ENCODE measurements around the gene KCNQ5.

The KCNQ5 gene

DNA sequence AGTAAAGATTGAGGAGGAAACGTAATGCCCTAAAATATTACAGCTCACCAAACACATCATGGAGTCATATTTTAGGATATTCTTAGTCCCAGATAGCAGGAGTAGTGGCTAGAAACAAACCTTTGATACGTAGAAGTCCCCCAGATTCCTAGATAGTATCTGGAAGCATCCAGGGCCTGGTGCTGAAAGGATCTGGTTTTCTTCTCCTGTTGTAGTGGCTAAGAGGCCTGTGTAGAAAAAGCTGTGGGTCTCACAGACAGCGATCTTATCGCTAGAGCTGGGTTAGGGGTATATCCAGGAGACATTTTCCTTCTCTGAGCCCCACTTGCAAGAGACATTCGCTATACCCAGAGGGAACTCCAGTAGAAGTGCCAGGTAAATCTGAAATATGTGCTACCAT is 139.9 kb downstream of the KCNQ5 start:
- TF ChIP-seq ZNF785 (tag by site-specific recombination; IDR thresholded peaks at IDR 0.05) (no peak), TCF7L2 (IDR thresholded peaks at IDR 0.05; ENCODE audit: borderline replicate concordance, low read depth, low read length) (no peak), ZBTB48 (tag by site-specific recombination; IDR thresholded peaks at IDR 0.05) (no peak), ZNF610 (tag by site-specific recombination; IDR thresholded peaks at IDR 0.05; ENCODE audit: borderline replicate concordance) (no peak), FEZF1 (tag by site-specific recombination; IDR thresholded peaks at IDR 0.05) (no peak), ZNF114 (tag by site-specific recombination; IDR thresholded peaks at IDR 0.05) (no peak), ZNF23 (tag by site-specific recombination; IDR thresholded peaks at IDR 0.05; ENCODE audit: borderline replicate concordance) (no peak), GLIS1 (tag by site-specific recombination; IDR thresholded peaks at IDR 0.05) (no peak)
- TF ChIP-seq, protein P1, sequence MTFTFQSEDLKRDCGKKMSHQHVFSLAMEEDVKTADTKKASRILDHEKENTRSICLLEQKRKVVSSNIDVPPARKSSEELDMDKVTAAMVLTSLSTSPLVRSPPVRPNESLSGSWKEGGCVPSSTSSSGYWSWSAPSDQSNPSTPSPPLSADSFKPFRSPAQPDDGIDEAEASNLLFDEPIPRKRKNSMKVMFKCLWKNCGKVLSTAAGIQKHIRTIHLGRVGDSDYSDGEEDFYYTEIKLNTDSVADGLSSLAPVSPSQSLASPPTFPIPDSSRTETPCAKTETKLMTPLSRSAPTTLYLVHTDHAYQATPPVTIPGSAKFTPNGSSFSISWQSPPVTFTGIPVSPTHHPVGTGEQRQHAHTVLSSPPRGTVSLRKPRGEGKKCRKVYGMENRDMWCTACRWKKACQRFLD (tag by site-specific recombination; IDR thresholded peaks at IDR 0.05), result no peak
- TF ChIP-seq, protein P2, sequence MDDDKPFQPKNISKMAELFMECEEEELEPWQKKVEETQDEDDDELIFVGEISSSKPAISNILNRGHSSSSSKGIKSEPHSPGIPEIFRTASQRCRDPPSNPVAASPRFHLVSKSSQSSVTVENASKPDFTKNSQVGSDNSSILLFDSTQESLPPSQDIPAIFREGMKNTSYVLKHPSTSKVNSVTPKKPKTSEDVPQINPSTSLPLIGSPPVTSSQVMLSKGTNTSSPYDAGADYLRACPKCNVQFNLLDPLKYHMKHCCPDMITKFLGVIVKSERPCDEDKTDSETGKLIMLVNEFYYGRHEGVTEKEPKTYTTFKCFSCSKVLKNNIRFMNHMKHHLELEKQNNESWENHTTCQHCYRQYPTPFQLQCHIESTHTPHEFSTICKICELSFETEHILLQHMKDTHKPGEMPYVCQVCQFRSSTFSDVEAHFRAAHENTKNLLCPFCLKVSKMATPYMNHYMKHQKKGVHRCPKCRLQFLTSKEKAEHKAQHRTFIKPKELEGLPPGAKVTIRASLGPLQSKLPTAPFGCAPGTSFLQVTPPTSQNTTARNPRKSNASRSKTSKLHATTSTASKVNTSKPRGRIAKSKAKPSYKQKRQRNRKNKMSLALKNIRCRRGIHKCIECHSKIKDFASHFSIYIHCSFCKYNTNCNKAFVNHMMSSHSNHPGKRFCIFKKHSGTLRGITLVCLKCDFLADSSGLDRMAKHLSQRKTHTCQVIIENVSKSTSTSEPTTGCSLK (tag by site-specific recombination; IDR thresholded peaks at IDR 0.05), result no peak
- TF ChIP-seq, protein P3, sequence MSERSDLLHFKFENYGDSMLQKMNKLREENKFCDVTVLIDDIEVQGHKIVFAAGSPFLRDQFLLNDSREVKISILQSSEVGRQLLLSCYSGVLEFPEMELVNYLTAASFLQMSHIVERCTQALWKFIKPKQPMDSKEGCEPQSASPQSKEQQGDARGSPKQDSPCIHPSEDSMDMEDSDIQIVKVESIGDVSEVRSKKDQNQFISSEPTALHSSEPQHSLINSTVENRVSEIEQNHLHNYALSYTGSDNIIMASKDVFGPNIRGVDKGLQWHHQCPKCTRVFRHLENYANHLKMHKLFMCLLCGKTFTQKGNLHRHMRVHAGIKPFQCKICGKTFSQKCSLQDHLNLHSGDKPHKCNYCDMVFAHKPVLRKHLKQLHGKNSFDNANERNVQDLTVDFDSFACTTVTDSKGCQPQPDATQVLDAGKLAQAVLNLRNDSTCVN (tag by site-specific recombination; optimal IDR thresholded peaks at IDR 0.05), result no peak
- TF ChIP-seq, protein P4, sequence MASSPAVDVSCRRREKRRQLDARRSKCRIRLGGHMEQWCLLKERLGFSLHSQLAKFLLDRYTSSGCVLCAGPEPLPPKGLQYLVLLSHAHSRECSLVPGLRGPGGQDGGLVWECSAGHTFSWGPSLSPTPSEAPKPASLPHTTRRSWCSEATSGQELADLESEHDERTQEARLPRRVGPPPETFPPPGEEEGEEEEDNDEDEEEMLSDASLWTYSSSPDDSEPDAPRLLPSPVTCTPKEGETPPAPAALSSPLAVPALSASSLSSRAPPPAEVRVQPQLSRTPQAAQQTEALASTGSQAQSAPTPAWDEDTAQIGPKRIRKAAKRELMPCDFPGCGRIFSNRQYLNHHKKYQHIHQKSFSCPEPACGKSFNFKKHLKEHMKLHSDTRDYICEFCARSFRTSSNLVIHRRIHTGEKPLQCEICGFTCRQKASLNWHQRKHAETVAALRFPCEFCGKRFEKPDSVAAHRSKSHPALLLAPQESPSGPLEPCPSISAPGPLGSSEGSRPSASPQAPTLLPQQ (tag by site-specific recombination; IDR thresholded peaks at IDR 0.05), result no peak
- Histone ChIP-seq H3K4me1 (ENCODE audit: control insufficient read depth, insufficient read depth, low read length) (peaks cover 8% of the 10 kb centered on the region; the same call in 1 of the 2 replicates), H3K4me3 (ENCODE audit: low read depth, low read length) (no peak overlapping the region), H3K36me3 (ENCODE audit: control insufficient read depth in 2 of 2, insufficient read depth in 1 of 2, low read length in 2 of 2) (no peaks in the 10 kb centered on the region), H3K9me3 (ENCODE audit: control insufficient read depth, insufficient read depth, low read depth, low read length) (no peaks in the 10 kb centered on the region), H3K27ac (ENCODE audit: extremely low read depth, low read depth, low read length) (no peak overlapping the region)
- ChIA-PET CTCF (no interaction called here), POLR2A (no interaction called here)

DNA sequence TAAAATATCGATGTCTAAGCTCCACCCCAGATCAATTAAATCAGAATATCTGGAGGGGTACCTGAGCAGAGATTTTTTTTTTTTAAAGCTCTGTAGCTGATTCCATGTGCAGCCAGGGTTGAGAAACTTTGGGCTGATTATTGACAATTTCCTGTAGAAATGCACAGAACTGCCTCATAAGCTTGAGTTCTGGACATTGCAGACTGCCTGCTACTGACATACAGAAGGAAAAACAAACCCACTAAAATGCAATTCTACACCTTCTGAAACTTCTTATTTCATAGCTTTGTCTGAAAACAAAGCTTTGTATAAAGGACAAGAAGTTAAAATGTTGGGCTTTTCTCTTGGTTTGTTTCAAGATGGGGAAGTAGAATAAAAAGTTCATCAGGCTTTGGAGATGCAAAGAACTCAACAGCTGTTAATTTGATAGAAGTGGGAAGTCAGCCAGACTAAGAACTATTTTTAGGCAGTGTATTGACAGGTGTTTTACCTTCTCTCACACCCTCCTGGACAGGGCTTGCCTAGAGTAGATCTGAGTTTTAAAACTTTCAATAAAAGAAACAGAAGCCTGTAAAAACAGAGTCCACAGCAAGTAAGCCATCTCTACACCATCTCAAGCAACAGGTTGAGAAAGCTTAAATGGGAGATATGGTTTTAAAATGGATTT is 147.7 kb downstream of the KCNQ5 start:
- ChIA-PET CTCF (interaction anchor here (0.6 kb wide), 1 partner anchor 48 kb away, joined by 3 read pairs; no protein-coding TSS in a partner anchor), POLR2A (interaction anchor here (0.6 kb wide), 1 partner anchor 147 kb away, joined by 3 read pairs; no protein-coding TSS in a partner anchor)
- no peak overlapping the region for H3K27ac ChIP-seq (ENCODE audit: extremely low read depth, low read depth, low read length)
- TF ChIP-seq SCRT2 (tag by site-specific recombination; IDR thresholded peaks at IDR 0.05), result peak; percentile 70
- no peak for TF ChIP-seq ZNF610 (tag by site-specific recombination; IDR thresholded peaks at IDR 0.05; ENCODE audit: borderline replicate concordance)
- no peak for TF ChIP-seq ZNF658 (tag by site-specific recombination; IDR thresholded peaks at IDR 0.05)
- no peak overlapping the region for H3K4me3 ChIP-seq (ENCODE audit: low read depth, low read length)
- H3K36me3 ChIP-seq (ENCODE audit: control insufficient read depth in 2 of 2, insufficient read depth in 1 of 2, low read length in 2 of 2), result no peaks in the 10 kb centered on the region
- no peaks in the 10 kb centered on the region for H3K9me3 ChIP-seq (ENCODE audit: control insufficient read depth, insufficient read depth, low read depth, low read length)
- H3K4me1 ChIP-seq (ENCODE audit: control insufficient read depth, insufficient read depth, low read length), result no peaks in the 10 kb centered on the region

DNA sequence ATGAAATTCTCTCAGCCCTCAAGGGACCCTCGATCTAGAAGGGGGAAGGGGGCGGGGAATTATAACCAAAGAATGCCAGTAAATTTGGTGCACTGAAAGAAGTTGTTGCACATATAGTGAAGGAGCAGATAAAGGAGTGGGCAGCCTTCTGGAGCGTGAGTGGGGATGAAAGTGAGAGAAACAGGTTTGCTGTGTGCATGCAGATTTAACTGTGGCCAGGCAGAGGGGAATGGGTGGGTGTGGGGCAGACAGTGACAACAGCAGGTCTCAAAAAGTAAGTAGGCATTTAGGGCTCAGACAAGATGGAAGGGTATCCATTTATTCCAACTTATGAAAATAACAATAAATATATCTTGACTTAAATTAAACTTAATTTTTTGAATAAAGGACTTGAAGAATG is 149.1 kb downstream of the KCNQ5 start:
- ChIA-PET POLR2A (no interaction called here), CTCF (no interaction called here)
- Histone ChIP-seq H3K27ac (ENCODE audit: extremely low read depth, low read depth, low read length) (no peak overlapping the region), H3K9me3 (ENCODE audit: control insufficient read depth, insufficient read depth, low read depth, low read length) (no peaks in the 10 kb centered on the region), H3K4me1 (ENCODE audit: control insufficient read depth, insufficient read depth, low read length) (no peaks in the 10 kb centered on the region), H3K4me3 (ENCODE audit: low read depth, low read length) (no peak overlapping the region), H3K36me3 (ENCODE audit: control insufficient read depth in 2 of 2, insufficient read depth in 1 of 2, low read length in 2 of 2) (no peaks in the 10 kb centered on the region)
- TF ChIP-seq ZNF660 (tag by site-specific recombination; IDR thresholded peaks at IDR 0.05) (no peak), GLI2 (tag by site-specific recombination; IDR thresholded peaks at IDR 0.05; ENCODE audit: borderline replicate concordance, low read depth) (no peak), ZNF596 (tag by site-specific recombination; IDR thresholded peaks at IDR 0.05) (no peak), ZNF416 (tag by site-specific recombination; IDR thresholded peaks at IDR 0.05) (no peak)
- TF ChIP-seq, protein P5, sequence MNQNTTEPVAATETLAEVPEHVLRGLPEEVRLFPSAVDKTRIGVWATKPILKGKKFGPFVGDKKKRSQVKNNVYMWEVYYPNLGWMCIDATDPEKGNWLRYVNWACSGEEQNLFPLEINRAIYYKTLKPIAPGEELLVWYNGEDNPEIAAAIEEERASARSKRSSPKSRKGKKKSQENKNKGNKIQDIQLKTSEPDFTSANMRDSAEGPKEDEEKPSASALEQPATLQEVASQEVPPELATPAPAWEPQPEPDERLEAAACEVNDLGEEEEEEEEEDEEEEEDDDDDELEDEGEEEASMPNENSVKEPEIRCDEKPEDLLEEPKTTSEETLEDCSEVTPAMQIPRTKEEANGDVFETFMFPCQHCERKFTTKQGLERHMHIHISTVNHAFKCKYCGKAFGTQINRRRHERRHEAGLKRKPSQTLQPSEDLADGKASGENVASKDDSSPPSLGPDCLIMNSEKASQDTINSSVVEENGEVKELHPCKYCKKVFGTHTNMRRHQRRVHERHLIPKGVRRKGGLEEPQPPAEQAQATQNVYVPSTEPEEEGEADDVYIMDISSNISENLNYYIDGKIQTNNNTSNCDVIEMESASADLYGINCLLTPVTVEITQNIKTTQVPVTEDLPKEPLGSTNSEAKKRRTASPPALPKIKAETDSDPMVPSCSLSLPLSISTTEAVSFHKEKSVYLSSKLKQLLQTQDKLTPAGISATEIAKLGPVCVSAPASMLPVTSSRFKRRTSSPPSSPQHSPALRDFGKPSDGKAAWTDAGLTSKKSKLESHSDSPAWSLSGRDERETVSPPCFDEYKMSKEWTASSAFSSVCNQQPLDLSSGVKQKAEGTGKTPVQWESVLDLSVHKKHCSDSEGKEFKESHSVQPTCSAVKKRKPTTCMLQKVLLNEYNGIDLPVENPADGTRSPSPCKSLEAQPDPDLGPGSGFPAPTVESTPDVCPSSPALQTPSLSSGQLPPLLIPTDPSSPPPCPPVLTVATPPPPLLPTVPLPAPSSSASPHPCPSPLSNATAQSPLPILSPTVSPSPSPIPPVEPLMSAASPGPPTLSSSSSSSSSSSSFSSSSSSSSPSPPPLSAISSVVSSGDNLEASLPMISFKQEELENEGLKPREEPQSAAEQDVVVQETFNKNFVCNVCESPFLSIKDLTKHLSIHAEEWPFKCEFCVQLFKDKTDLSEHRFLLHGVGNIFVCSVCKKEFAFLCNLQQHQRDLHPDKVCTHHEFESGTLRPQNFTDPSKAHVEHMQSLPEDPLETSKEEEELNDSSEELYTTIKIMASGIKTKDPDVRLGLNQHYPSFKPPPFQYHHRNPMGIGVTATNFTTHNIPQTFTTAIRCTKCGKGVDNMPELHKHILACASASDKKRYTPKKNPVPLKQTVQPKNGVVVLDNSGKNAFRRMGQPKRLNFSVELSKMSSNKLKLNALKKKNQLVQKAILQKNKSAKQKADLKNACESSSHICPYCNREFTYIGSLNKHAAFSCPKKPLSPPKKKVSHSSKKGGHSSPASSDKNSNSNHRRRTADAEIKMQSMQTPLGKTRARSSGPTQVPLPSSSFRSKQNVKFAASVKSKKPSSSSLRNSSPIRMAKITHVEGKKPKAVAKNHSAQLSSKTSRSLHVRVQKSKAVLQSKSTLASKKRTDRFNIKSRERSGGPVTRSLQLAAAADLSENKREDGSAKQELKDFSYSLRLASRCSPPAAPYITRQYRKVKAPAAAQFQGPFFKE (tag by site-specific recombination; IDR thresholded peaks at IDR 0.05; ENCODE audit: borderline replicate concordance), result no peak

All from HEK293 (cell line).